ENCODE data around the gene COASY.

The COASY gene

DNA sequence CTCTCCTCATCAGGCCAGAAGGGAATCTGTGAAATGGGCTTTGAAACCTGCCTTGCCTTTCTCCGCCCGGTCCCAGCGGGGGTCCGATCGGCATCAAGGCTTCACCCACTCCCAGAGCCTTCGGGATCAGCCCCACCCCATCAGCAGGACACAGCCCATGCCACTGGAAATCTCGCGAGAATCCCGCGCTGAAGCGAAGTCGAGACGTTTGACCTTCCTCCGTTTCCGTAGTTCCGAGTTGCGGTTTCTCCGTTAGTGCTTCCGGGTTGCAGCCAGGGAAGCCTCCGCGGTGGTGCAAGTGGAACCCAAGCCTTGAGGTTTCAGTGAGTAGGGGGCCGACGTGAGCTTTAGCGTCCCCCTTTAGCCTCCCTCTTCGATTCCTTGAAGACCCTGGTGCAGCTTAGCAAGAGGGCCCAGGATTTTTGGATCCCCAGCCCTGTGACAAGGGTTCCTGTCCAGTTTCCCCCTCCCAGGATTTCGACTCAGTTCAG, at the start of gene COASY:
TSS of gene COASY (plus strand) at position 252 of the 491 bp plus-strand sequence. CDS start 475 bp downstream, outside the sequence.
- peak within 1 kb of the TSS; percentile 62 for H3K4me3 ChIP-seq (ENCODE audit: low read depth, low read length)
- TF ChIP-seq, protein P1, sequence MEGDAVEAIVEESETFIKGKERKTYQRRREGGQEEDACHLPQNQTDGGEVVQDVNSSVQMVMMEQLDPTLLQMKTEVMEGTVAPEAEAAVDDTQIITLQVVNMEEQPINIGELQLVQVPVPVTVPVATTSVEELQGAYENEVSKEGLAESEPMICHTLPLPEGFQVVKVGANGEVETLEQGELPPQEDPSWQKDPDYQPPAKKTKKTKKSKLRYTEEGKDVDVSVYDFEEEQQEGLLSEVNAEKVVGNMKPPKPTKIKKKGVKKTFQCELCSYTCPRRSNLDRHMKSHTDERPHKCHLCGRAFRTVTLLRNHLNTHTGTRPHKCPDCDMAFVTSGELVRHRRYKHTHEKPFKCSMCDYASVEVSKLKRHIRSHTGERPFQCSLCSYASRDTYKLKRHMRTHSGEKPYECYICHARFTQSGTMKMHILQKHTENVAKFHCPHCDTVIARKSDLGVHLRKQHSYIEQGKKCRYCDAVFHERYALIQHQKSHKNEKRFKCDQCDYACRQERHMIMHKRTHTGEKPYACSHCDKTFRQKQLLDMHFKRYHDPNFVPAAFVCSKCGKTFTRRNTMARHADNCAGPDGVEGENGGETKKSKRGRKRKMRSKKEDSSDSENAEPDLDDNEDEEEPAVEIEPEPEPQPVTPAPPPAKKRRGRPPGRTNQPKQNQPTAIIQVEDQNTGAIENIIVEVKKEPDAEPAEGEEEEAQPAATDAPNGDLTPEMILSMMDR (IDR thresholded peaks at IDR 0.05; ENCODE audit: borderline replicate concordance, insufficient read depth, low read depth, low read length): no peak

DNA sequence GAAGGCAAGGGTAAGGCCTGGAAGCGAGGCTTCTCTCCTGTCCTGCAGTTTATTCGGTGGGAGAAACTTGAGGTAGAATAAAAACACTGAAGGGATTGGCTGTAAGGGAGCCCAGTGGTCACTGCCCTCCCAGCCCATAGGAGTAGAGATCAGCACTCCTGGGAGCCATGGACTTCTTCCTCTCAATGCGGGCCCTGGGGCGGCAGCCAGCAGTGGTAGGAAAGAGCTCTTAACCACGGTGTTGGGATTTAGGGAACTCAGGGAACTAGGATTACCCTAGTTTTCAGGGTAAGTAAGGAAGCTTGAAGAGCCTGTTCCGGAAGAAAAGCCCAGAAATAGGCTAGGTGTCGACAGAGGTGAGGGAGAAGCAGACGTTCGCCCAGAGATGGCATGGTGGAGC, 49.7 kb upstream of the COASY start:
- TF ChIP-seq, protein P1 (IDR thresholded peaks at IDR 0.05; ENCODE audit: borderline replicate concordance, insufficient read depth, low read depth, low read length): no peak
- H3K4me3 ChIP-seq (ENCODE audit: low read depth, low read length): no peak overlapping the region

DNA sequence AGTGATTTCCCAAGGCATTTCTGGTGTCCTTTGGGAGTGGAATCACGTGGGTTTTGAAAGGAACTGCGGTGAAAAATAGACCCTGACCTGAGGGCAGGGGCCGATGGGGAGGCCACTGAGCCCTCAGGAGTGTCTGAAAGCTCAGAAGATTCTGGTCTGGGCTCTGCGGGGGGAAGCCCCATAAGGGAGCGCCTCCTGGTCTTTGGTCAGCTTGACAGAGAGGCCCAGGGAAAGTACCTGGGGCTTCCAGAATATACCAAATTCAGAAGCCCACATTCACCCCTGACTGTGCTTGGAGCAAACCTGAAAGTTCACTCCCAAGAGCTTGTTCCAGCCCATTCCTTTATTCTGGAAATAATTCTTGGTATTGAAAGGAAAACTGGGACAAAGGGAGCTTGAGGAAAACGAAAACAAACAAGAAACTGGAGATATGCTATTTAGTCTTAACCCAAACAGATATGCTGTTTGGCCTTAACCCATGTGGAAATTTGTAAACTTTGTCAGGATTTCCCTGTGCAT, 49.2 kb upstream of the COASY start:
- H3K4me3 ChIP-seq (ENCODE audit: low read depth, low read length): no peak overlapping the region
- TF ChIP-seq, protein P1 (IDR thresholded peaks at IDR 0.05; ENCODE audit: borderline replicate concordance, insufficient read depth, low read depth, low read length): no peak

DNA sequence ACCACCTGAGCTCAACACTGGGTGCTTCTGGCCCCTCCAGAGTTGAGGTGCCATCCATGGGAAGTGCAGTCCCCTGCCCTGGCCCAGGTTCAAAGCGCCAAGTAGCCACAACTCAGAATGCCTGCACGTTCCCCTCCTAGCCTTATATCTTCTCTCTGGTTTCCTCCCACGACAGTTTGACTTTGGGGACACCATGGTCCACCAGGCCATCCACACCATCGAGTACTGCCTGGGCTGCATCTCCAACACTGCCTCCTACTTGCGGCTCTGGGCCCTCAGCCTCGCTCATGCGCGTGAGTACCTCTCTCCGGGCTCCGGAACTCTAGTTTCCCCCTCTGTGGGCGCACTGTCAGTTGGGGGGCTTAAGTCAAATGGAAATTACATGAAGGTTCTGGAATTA, 48.3 kb upstream of the COASY start:
- no peak overlapping the region for H3K4me3 ChIP-seq (ENCODE audit: low read depth, low read length)
- TF ChIP-seq, protein P1 (IDR thresholded peaks at IDR 0.05; ENCODE audit: borderline replicate concordance, insufficient read depth, low read depth, low read length): no peak

DNA sequence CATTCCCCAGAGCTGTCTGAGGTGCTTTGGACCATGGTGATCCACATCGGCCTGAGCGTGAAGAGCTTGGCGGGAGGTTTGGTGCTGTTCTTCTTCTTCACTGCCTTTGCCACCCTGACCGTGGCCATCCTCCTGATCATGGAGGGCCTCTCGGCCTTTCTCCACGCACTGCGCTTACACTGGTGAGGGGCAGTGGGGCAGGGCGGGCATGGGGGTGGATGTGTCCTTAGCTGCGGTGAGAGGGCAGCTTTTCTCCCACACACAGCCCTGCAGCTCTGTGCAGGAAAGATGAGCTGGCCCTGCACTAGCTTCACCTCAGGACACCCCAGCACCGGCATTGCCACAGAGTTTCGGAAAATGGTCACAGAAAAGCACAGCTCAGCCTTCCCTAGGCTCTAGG, 47.7 kb upstream of the COASY start:
- H3K4me3 ChIP-seq (ENCODE audit: low read depth, low read length): no peak overlapping the region
- TF ChIP-seq, protein P1 (IDR thresholded peaks at IDR 0.05; ENCODE audit: borderline replicate concordance, insufficient read depth, low read depth, low read length): no peak

DNA sequence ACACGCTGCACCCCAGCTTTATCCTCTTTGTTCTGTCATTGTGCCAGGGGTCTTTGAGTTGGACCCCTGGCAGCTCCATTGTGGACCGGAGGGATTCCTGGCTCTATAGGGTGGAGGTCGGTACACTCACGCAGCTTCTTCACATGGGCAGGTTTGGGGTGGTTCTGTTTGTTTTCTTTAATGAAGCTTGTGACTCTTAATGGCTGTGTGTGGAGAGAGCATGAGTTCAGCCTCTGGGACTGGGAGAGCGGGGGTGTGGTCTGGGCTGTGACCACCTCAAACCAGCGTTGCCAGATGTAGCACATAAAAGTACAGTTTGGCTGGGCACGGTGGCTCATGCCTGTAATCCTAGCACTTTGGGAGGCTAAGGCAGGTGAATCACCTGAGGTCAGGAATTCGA, 47.1 kb upstream of the COASY start:
- H3K4me3 ChIP-seq (ENCODE audit: low read depth, low read length): no peak overlapping the region
- TF ChIP-seq, protein P1 (IDR thresholded peaks at IDR 0.05; ENCODE audit: borderline replicate concordance, insufficient read depth, low read depth, low read length): no peak

DNA sequence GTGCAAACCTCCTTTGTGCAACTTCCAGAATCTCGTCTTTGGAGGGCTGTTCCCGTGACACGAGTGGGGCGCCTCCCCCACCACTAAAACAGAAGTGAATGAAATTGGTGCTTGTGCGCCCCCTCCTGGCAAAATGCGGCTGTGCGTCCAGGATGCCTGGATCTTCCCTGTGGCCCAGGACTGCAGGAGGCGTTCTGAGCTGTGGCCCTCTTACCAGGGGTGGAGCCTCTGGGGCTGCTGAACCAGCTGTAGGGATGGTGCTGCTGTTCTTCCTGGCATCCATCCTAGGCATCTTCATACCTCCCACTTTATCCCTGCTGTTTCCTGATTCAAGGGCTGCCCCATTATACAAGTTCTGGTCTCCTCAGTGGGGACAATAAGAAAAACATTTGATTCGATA, 44.4 kb upstream of the COASY start:
- no peak overlapping the region for H3K4me3 ChIP-seq (ENCODE audit: low read depth, low read length)
- TF ChIP-seq, protein P1 (IDR thresholded peaks at IDR 0.05; ENCODE audit: borderline replicate concordance, insufficient read depth, low read depth, low read length): peak; percentile 88

Data from GM12875 (cell line).